GM21515 (cell line): ENCODE results near the gene ZFHX3.
A peak's percentile ranks its signal among the peaks of the same experiment; 100 is the strongest.
"Not testable (repeated sequence)": the region's sequence is repeated elsewhere in the genome, so short reads cannot be mapped to it uniquely, and the experiment has no call there.

Source experiments
- ATAC-seq: cut with Tn5 transposase; IDR thresholded peaks from one replicate; pipeline ENCODE4 v1.9.1; 2021; ENCODE audit not compliant: unreplicated experiment

The ZFHX3 gene

GRCh38 chr16:73024571-73025105, 23.3 kb downstream of the ZFHX3 start:
- no peak for ATAC-seq

- ATAC-seq, result no peak
Measured at GRCh38 chr16:73023752-73024570, 24.0 kb downstream of the ZFHX3 start.

DNA sequence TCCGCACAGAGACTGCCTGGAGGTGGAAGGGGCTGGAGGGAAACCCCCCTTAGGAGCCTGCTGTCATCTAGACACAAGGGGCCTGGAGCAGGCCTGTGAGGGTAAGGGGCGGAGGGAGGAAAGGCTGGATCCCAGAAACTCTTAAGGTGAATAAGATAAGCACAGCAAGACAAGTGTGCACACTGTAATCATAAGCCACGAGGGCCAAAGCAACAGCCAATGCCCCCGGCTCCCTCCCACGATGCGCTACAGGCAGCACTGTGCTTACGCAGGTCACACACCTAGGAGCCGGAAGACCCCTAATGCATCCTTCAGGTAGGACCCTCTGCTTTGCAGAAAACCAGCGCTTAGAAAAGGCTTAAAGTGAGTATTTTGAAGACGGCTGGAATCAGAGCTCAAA, 24.6 kb downstream of the ZFHX3 start:
- ATAC-seq, result no peak

DNA sequence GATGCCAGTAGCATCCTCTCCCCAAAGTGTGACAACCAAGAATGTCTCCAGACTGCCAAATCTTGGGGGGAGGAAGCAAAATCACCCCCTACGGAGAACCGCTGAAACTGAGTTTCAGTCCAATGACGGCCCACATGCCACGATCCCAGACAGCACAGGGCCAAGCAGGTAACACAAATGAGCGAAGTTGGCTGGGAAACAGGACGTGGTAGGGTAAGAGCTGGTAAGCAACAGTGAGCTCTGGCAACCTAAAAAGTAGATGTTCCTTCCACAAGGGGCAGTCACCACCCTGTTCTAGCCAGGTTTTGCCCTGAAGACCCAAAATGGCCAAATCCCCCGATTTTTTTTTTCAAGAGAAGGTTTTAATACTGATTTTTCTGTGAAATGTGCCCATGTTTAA, 25.4 kb downstream of the ZFHX3 start:
- no peak for ATAC-seq

DNA sequence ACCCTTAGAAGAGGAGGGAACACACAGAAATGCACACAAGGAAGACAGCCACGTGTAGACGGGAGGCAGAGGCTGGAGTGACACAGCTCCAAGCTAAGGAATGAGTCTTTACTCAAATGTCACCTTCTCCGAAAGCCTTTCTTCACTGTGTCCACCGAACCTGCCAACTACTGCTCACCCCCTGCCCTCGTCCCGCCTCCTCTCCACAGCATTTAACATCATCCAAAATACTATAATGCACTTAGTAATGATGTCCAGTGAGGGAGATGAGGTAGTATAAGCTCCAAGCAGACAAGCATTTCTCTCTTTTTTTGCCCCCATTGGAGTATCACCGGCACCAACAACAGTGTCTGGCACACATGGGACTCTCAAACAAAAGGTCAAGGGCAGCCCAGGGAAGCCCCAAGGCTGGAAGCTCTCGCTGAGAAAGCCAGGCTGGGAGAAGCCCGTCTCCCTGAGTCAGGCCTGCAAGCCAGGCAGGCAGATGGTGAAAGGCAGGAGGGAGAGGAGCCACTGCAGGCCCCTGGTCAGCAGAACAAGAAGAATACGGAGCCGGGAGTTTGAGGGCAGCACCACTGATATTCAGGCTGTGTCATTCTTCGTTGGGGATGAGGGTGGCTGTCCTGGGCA, 25.9 kb downstream of the ZFHX3 start:
- ATAC-seq, result no peak

DNA sequence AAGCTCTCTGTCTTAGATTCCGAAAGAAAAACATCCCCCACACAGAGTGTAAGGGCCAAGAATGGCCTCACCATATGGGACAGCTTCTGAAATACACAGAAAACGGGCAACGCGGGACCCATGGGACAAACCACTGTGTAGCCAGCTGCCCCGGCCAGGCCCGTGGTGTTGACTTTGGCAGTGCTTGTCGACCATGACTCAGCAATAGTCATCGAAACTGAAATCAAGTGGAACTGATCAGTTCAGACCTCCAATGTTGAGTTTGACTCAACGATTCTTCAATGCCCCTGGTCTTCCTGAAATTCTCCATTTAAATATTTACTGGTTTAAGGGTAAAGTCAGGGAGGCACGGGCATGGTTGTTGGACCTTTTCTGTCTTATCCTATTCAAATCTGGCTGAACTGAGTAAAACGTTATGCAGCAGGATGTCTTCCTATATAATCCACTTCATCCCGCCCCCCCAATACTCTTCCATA, 27.5 kb downstream of the ZFHX3 start:
- no peak for ATAC-seq

- no peak for ATAC-seq
Measured at GRCh38 chr16:73019457-73020362, 28.2 kb downstream of the ZFHX3 start.

GRCh38 chr16:73018821-73019456, 29.0 kb downstream of the ZFHX3 start:
- ATAC-seq, result no peak

- no peak for ATAC-seq
Measured at GRCh38 chr16:73017321-73017720, 30.6 kb downstream of the ZFHX3 start.

DNA sequence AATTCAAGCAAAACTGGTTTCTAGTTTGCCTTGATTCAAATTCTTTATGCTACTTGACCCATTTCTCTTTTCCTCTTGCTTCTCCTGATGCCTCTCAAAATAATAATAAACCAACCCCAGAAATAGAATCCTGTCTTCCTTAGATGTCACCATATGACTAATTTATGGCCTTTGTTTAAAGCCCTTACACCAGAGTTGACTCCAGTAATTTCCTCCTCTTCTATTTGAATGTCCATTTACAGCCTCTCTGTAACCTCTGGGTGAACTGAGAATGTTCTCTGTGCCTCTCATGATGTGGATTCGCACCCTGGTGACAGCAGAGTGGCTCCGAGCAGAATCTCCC, 31.5 kb downstream of the ZFHX3 start:
- peak; percentile 48 for ATAC-seq

- peak; percentile 73 for ATAC-seq
Measured at GRCh38 chr16:73015612-73016487, 32.1 kb downstream of the ZFHX3 start.

DNA sequence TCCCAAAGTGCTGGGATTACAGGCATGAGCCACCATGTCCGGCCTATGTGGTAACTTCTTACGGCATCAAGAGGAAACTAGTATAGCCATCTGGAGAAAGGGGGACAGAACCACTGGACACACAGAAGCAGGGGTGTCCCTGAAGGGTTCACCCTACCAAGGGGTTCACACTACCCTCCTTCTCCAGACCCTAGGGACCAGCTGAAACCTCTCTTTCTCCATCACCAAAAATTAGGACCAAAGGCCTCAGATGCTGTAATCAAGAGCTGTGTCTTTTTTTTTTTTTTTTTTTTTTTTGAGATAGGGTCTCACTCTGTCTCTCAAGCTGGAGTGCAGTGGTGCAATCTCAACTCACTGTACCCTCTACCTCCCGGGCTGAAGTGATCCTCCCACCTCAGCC, 33.2 kb downstream of the ZFHX3 start:
- no peak for ATAC-seq

GRCh38 chr16:73013974-73014373, 34.0 kb downstream of the ZFHX3 start:
- ATAC-seq, result no peak

DNA sequence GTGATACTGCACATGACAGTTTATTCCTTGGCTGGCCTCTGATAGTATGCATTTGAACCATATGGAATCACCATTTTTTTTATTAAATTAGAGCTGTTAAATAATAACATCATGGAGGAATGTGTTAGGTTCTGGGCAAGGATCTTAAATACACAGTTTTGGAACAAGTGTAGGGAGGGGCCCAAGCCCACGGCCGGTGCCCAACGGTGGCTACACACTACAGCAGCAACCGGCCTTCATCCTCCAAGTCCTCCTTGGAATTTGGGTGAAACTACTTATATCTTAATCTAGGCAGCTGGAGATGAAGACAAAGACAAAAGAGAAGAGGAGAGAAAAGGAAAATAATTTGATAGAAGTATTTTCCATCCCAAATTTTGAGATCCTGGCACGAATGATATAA, 35.6 kb downstream of the ZFHX3 start:
- no peak for ATAC-seq

GRCh38 chr16:73011926-73012325, 36.0 kb downstream of the ZFHX3 start:
- ATAC-seq, result no peak

GRCh38 chr16:73010150-73010676, 37.7 kb downstream of the ZFHX3 start:
- no peak for ATAC-seq

DNA sequence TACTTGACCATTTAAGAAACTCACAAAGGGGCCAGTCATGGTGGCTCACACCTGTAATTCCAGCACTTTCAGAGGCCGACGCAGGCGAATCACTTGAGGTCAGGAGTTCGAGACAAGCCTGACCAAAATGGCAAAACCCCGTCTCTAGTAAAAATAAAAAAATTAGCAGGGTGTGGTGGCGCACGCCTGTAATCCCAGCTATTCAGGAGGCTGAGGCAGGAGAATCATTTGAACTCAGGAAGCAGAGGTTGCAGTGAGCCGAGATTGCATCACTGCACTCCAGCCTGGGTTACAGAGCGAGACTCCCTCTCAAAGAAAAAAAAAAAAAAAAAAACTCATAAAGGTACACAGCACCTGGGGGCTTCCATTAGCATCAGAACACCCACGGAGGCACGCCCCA, 38.2 kb downstream of the ZFHX3 start:
- not testable (repeated sequence) for ATAC-seq

DNA sequence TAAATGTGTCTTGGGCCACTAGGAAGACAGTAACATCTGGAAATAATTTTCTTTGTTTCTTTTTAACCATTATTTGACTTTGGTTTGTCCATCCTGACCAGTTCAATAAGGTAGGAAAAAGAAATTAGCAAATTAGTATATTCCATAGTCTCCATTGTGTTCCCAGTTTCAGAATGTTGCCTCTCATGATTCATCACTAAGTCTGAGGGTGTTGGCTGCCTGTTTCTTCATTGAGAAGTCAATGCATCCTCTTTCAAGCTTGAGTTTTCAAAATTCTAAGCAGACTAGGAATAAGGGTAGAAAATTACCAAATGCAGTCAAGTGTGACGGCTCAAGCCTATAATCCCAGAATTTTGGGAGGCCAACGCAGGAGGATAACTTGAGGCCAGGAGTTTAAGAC, 41.9 kb downstream of the ZFHX3 start:
- no peak for ATAC-seq

DNA sequence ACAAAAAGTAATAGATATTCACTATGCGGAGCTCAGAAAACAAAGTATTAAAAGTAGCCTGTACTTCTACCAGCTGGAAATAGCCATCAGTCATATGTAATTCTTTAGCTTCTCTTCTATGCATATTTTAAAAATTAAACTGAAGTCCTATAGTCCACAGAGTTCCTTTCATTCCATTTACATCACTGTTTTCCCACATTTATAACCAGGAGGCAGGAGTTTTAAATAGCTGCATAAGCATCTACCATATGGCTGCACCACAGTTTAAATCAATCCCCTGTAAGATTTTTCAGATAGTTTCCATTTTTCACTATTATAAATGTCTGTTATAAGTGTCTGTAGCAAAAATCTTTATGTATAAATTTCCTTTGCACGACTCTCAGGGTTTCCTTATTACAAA, 45.1 kb downstream of the ZFHX3 start:
- ATAC-seq, result no peak
